PC-3 (cell line): ENCODE data around the gene AQP6. TPM values are rescaled to one million over a fixed set of nuclear protein-coding genes. Genes with fewer than 3 reads are reported as not detected.

Source experiments
- ATAC-seq: fragments of 200-7000 bp; cut with Tn5 transposase; 2 replicates; pipeline ENCODE4 v1.9.1; 2020; ENCODE audit warnings: mild to moderate bottlenecking, moderate library complexity
- BruUV-seq: library from RNA; stranded (reverse); fragments of 400-500 nt; replicated peaks from 2 replicates; lab custom pipeline; 2021; lab: Mats Ljungman, UMichigan
- CTCF ChIA-PET: fragments of 300-600 bp; sonication (Branson Sonifier 250); formaldehyde crosslinking; loops from one replicate; lab custom pipeline; 2022; ENCODE audit warnings: antibody characterized with exemption; lab: Charles Lee
- POLR2A ChIA-PET: fragments of 300-600 bp; sonication (Branson Sonifier 250); formaldehyde crosslinking; loops from one replicate; lab custom pipeline; 2022; ENCODE audit warnings: antibody characterized with exemption; ENCODE audit not compliant: unreplicated experiment; lab: Charles Lee
- DNase-seq: peaks from one replicate; pipeline ENCODE4 v3.0.0-alpha.2; 2015
- H2AFZ ChIP-seq: fragments of 300-600 bp; sonication (generic); 2 replicates; pipeline ENCODE4 v1.6.0; 2016; ENCODE audit warnings: antibody characterized with exemption, low read length
- H3F3A ChIP-seq: fragments of 300-600 bp; sonication (generic); one replicate; pipeline ENCODE4 v1.6.0; 2017; ENCODE audit warnings: antibody characterized with exemption, low read length, control low read depth, mild to moderate bottlenecking; ENCODE audit not compliant: unreplicated experiment
- H3K27ac ChIP-seq: fragments of 300-600 bp; sonication (generic); 2 replicates; pipeline ENCODE4 v1.5.1; 2016; ENCODE audit warnings: mild to moderate bottlenecking, low read length
- H3K27me3 ChIP-seq: fragments of 300-600 bp; sonication (generic); 2 replicates; pipeline ENCODE4 v1.6.1; 2016; ENCODE audit warnings: low read length, mixed read lengths
- H3K36me3 ChIP-seq: fragments of 300-600 bp; sonication (generic); 2 replicates; pipeline ENCODE4 v1.6.1; 2016; ENCODE audit warnings: low read depth, mixed run types, low read length, mixed read lengths
- H3K4me1 ChIP-seq: fragments of 300-600 bp; sonication (generic); 2 replicates; pipeline ENCODE4 v1.5.1; 2016; ENCODE audit warnings: low read length; ENCODE audit not compliant: insufficient read depth
- H3K4me2 ChIP-seq: fragments of 300-600 bp; sonication (generic); 2 replicates; pipeline ENCODE4 v1.6.0; 2016; ENCODE audit warnings: low read length
- H3K4me3 ChIP-seq: fragments of 300-600 bp; sonication (generic); 2 replicates; pipeline ENCODE4 v1.5.1; 2016; ENCODE audit warnings: mild to moderate bottlenecking, low read length, mixed read lengths
- H3K79me2 ChIP-seq: fragments of 300-600 bp; sonication (generic); 2 replicates; pipeline ENCODE4 v1.6.1; 2017; ENCODE audit warnings: low read length, mixed read lengths
- H3K9ac ChIP-seq: fragments of 300-600 bp; sonication (generic); 2 replicates; pipeline ENCODE4 v1.6.0; 2016; ENCODE audit warnings: mild to moderate bottlenecking, low read length
- H3K9me2 ChIP-seq: fragments of 300-600 bp; sonication (generic); replicated peaks from 2 replicates; pipeline ENCODE4 v1.6.1; 2016; ENCODE audit warnings: mixed run types, low read length, mixed read lengths
- H3K9me3 ChIP-seq: fragments of 300-600 bp; sonication (generic); 2 replicates; pipeline ENCODE4 v1.6.1; 2016; ENCODE audit warnings: low read length, mixed read lengths
- H4K20me1 ChIP-seq: fragments of 300-600 bp; sonication (generic); 2 replicates; pipeline ENCODE4 v1.6.1; 2016; ENCODE audit warnings: low read length, mixed read lengths
- EZH2 ChIP-seq: fragments of 300-600 bp; sonication (generic); IDR thresholded peaks from one replicate; pipeline ENCODE4 v1.6.1; 2017; ENCODE audit warnings: antibody characterized with exemption, mild to moderate bottlenecking, low read length; ENCODE audit not compliant: unreplicated experiment
- EZH2phosphoT487 ChIP-seq: fragments of 300-600 bp; sonication (generic); IDR thresholded peaks from 2 replicates; pipeline ENCODE4 v1.6.1; 2018; ENCODE audit warnings: mild to moderate bottlenecking, antibody characterized with exemption, low read length, borderline replicate concordance
- intact Hi-C: fragments of 100-400 bp; cut with micrococcal nuclease; formaldehyde crosslinking; loops from 2 replicates; pipeline ENCODE4 v1.9.0; 2023
- total RNA-seq: library from RNA; depleted of rRNA; stranded (reverse); fragments of >200 nt; gene quantifications from 2 replicates; pipeline ENCODE4 v1.2.3, GENCODE V29; 2014
- TF ChIP-seq, protein P1 (sequence below): fragments of 300-600 bp; sonication (generic); conservative IDR thresholded peaks from 2 replicates; pipeline ENCODE4 v1.5.1; 2017; ENCODE audit warnings: antibody characterized with exemption, low read depth, mild to moderate bottlenecking, low read length

The AQP6 gene
- total RNA-seq, 1 experiment from 2014 or later: not detected

GRCh38 chr12:49959685-49960473, 12.9 kb upstream of the AQP6 start:
- Histone ChIP-seq H3K36me3 (no peaks in the 10 kb centered on the region), H2AFZ (peak overlapping the region; percentile 51), H3K4me2 (peak overlapping the region; percentile 72), H3K9ac (no peak overlapping the region), H3K27me3 (no peaks in the 10 kb centered on the region), H3K4me1 (peaks cover 28% of the 10 kb centered on the region), H3K79me2 (no peaks in the 10 kb centered on the region), H3K9me2 (no peaks in the 10 kb centered on the region), H3K27ac (no peak overlapping the region), H3K9me3 (no peaks in the 10 kb centered on the region), H3F3A (no peaks in the 10 kb centered on the region), H3K4me3 (no peak overlapping the region), H4K20me1 (no peaks in the 10 kb centered on the region)
- intact Hi-C loops: loop anchor here (10.0 kb wide), 2 partner anchors 95 to 185 kb away; no protein-coding TSS in a partner anchor
- POLR2A ChIA-PET: no interaction called here
- TSS peak; percentile 82 for BruUV-seq
- TF ChIP-seq EZH2phosphoT487 (no peak), EZH2 (no peak)
- TF ChIP-seq, protein P1, sequence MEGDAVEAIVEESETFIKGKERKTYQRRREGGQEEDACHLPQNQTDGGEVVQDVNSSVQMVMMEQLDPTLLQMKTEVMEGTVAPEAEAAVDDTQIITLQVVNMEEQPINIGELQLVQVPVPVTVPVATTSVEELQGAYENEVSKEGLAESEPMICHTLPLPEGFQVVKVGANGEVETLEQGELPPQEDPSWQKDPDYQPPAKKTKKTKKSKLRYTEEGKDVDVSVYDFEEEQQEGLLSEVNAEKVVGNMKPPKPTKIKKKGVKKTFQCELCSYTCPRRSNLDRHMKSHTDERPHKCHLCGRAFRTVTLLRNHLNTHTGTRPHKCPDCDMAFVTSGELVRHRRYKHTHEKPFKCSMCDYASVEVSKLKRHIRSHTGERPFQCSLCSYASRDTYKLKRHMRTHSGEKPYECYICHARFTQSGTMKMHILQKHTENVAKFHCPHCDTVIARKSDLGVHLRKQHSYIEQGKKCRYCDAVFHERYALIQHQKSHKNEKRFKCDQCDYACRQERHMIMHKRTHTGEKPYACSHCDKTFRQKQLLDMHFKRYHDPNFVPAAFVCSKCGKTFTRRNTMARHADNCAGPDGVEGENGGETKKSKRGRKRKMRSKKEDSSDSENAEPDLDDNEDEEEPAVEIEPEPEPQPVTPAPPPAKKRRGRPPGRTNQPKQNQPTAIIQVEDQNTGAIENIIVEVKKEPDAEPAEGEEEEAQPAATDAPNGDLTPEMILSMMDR: no peak
- DNase-seq (peak; percentile 80), ATAC-seq (peak; percentile 84)
- CTCF ChIA-PET: interaction anchor here (0.6 to 1.2 kb wide), 3 partner anchors 7 to 150 kb away, joined by 3 to 7 read pairs (median 4); no protein-coding TSS in a partner anchor

- no TSS peak for BruUV-seq
- DNase-seq (no peak), ATAC-seq (no peak)
- POLR2A ChIA-PET: no interaction called here
- H3K36me3 ChIP-seq: no peaks in the 10 kb centered on the region
- H3F3A ChIP-seq: no peaks in the 10 kb centered on the region
- H3K9ac ChIP-seq: no peak overlapping the region
- no peaks in the 10 kb centered on the region for H4K20me1 ChIP-seq
- H3K4me3 ChIP-seq: no peak overlapping the region
- no peak for TF ChIP-seq EZH2
- no peak for TF ChIP-seq EZH2phosphoT487
- TF ChIP-seq, protein P1: no peak
- CTCF ChIA-PET: interaction anchor here (0.6 kb wide), 1 partner anchor 150 kb away, joined by 4 read pairs; no protein-coding TSS in a partner anchor
- H3K27ac ChIP-seq: no peak overlapping the region
- intact Hi-C loops: loop anchor here (10.0 kb wide), 2 partner anchors 96 to 186 kb away; no protein-coding TSS in a partner anchor
- H3K79me2 ChIP-seq: no peaks in the 10 kb centered on the region
- peak overlapping the region; percentile 51; the same call in 1 of the 2 replicates for H2AFZ ChIP-seq
- H3K4me1 ChIP-seq: peaks cover 28% of the 10 kb centered on the region
- peak overlapping the region; percentile 72 for H3K4me2 ChIP-seq
- no peaks in the 10 kb centered on the region for H3K27me3 ChIP-seq
- no peaks in the 10 kb centered on the region for H3K9me2 ChIP-seq
- H3K9me3 ChIP-seq: no peaks in the 10 kb centered on the region
Measured at GRCh38 chr12:49960474-49961110, 12.2 kb upstream of the AQP6 start.
